ENCODE results near the gene MAGI2.

DNA sequence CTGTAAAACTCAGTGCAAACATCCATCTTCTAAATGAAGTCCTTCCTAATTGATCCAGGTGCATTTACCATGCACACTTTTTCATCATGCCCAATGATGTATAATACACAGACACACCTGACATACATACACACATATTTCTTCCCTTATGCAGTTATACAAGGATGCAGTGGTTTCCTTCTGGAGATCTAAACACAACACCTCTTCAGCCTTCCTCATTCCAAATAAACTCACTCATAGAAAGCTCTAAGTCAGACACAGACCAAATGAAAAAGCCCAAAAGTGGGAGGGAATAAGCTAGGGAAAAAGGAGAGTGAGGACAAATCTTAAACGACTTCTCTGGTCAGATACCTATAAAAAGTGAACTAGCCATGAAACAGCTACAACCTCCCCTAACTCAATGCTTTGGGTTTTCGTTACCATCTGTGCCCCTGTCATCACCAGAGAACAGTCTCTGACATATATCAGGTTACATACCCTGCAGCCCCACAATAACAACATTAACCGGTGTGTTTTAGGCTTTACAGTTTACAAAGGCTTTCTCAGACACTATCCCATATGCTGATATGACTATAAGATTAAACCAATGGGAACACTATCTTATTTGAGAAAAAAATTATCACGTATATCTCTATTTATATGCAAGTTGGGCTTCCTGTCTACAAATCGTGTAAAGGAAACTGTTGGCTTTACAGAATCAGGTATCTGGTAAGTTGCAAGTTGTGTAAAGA, 979.7 kb downstream of the MAGI2 start:
- TF ChIP-seq, protein P1, sequence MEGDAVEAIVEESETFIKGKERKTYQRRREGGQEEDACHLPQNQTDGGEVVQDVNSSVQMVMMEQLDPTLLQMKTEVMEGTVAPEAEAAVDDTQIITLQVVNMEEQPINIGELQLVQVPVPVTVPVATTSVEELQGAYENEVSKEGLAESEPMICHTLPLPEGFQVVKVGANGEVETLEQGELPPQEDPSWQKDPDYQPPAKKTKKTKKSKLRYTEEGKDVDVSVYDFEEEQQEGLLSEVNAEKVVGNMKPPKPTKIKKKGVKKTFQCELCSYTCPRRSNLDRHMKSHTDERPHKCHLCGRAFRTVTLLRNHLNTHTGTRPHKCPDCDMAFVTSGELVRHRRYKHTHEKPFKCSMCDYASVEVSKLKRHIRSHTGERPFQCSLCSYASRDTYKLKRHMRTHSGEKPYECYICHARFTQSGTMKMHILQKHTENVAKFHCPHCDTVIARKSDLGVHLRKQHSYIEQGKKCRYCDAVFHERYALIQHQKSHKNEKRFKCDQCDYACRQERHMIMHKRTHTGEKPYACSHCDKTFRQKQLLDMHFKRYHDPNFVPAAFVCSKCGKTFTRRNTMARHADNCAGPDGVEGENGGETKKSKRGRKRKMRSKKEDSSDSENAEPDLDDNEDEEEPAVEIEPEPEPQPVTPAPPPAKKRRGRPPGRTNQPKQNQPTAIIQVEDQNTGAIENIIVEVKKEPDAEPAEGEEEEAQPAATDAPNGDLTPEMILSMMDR (IDR thresholded peaks at IDR 0.05; ENCODE audit: insufficient read depth, low read length, poor library complexity, severe bottlenecking) = no peak
- no peak for TF ChIP-seq EZH2phosphoT487 (conservative IDR thresholded peaks at IDR 0.05; ENCODE audit: low read length)
